Right forelimb (tissue), 1 donor: ENCODE results near the gene UBL4A.

Source experiments
- DNase-seq: peaks from one replicate; pipeline ENCODE4 v3.0.0-alpha.2; 2018

UBL4A gene

GRCh38 chrX:154436983-154437752, 49.2 kb downstream of the UBL4A start, which contains the start of gene GDI1:
Gene GDI1, plus strand, starts transcription at chrX:154437154. Its CDS starts 101 bp downstream, at chrX:154437255.
- peak; percentile 61 for DNase-seq

- peak; percentile 55 for DNase-seq
Measured at GRCh38 chrX:154436374-154436982, 49.9 kb downstream of the UBL4A start.

- DNase-seq: no peak
Measured at GRCh38 chrX:154435171-154435733, 51.2 kb downstream of the UBL4A start.

- no peak for DNase-seq
Measured at GRCh38 chrX:154434394-154435168, 51.8 kb downstream of the UBL4A start.
